Measurements from ENCODE around the gene TMEM253.

Gene TMEM253

DNA sequence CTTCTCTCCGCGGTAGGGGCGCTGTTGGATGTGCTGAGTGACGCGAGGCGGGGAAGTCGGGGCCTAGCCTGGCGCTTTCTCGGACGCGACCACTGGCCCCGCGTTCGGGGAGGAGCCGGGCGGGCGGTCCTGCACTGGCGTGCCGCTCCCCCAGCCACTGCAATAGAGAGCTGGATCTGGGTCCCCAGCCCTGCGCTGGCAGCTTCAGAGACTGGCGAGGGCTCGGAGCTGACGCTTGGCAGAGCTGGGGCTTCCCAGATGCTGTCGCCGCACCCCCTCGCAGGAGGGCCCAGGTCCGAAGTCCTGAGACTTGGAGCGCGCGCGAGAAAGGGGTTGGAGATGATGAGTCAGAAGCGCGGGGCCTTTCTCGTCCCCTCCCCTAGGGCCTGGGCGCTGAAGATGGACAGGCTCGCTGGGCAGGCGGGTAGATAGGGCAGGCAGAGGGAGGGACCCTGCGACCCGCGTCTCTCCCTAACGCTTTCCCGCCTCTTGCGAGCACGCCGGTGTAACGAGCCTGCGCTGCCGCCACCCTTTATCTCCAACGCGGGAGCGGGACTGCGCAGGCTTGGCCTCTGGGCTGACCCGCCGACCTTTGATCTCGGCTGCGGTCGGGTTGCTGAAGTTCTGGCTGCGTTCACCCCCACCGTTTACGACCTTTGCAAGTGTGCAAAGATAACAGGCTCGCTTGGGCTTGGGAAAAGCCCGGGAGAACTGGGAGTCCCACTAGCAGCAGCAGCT lies 3.0 kb downstream of the TMEM253 start:
- peak; percentile 84 to 92 for DNase-seq (ENCODE audit: extremely low read depth in 1 of 2, low read depth in 1 of 2)

- DNase-seq (ENCODE audit: extremely low read depth in 1 of 2, low read depth in 1 of 2): peak in 1 of 2 donors; percentile 49
These were observed 3.7 kb downstream of the TMEM253 start for GRCh38 chr14:21104448-21105060.

DNA sequence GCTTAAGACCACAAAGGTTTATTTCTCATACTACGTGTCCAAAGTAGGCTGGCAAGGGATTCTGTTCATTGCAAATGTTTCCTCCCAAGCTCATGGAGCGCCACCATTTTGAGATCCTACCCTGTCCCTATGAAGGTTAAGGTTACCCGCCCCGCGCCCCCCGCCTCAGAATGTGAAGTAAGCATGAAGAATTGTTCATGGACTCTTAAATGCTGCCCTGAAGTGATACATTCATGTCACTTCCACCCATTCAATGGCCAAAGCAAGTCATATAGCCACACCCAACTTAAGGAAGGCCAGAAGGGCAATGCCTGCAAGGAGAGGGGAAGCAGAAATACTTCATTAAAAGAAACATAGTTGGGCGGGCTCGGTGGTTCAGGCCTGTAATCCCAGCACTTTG lies 4.2 kb downstream of the TMEM253 start:
- DNase-seq (ENCODE audit: extremely low read depth in 1 of 2, low read depth in 1 of 2): no peak

DNA sequence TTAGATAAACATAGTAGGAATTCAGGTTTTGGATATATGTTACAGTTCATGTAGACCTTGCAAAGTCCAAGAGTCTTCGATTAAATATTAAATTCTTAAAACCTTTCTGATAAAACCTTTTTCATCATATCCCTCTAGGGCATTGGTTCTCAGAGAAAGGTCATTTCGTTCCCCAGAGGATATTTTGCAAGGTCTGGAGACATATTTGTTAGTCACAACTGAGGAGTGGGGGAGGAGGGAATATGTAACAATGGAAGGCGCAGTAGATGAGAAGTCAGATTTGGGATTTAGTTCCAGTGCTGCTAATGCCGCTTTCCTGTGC lies 5.3 kb downstream of the TMEM253 start:
- no peak for DNase-seq (ENCODE audit: extremely low read depth in 1 of 2, low read depth in 1 of 2)

DNA sequence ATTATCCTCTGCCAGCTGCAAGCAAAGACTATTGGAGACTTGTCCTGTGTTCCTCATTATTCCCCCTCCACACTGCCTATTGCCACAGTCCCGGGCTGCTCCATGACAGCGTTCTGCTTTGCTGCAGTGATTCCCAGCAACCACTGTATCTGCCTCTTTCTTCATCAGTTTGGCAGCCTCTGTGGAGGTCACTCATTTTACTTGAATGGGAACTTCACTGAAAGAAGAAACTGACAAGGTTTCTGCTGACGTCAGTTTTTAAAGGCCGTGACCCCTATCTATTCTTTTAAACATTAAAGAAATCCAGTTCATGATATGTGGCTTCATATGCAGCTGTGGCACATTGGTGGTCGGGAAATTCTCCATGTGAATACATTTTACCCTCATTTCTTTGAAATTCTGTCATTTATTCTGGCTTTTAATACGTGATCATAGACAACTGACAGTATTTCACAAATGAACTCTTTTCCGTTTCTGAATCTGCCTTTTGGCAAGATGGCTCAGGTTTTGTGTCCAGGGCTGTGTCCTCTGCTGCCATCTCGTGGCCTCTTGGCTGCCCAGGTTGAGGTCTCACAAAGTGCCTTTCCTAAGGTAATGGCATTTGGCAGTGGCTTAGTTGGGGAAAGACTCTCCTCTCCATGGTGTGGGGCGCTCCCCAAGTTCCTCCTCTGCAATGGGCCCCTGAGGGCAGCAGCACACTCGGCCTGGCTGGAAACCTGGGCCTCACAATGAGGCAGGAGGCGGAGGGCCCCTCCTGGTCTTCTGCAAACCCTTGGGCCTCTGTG lies 5.8 kb downstream of the TMEM253 start:
- peak; percentile 58 to 59 for DNase-seq (ENCODE audit: extremely low read depth in 1 of 2, low read depth in 1 of 2)

GRCh38 chr14:21107283-21107800 lies 6.5 kb downstream of the TMEM253 start:
- DNase-seq (ENCODE audit: extremely low read depth in 1 of 2, low read depth in 1 of 2): no peak

DNA sequence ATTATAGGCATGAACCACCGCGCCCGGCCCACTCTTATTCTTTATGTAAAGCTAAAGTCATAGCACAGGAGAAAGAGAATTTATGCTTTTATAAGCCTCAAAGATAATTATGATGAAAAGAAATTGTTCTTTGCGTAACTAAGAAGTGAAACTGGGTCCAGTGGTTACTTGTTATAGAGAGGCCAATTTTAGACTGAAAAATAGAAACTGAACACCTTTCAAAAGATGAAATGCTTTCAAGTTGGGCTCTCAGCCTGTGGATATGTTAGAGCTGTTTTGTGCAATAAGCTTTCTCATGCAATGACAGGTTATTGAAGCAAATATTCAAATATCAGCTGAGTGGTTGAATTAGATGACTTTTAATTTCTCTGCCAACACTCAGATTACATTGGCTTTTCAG lies 7.9 kb downstream of the TMEM253 start:
- DNase-seq (ENCODE audit: extremely low read depth in 1 of 2, low read depth in 1 of 2): no peak

DNA sequence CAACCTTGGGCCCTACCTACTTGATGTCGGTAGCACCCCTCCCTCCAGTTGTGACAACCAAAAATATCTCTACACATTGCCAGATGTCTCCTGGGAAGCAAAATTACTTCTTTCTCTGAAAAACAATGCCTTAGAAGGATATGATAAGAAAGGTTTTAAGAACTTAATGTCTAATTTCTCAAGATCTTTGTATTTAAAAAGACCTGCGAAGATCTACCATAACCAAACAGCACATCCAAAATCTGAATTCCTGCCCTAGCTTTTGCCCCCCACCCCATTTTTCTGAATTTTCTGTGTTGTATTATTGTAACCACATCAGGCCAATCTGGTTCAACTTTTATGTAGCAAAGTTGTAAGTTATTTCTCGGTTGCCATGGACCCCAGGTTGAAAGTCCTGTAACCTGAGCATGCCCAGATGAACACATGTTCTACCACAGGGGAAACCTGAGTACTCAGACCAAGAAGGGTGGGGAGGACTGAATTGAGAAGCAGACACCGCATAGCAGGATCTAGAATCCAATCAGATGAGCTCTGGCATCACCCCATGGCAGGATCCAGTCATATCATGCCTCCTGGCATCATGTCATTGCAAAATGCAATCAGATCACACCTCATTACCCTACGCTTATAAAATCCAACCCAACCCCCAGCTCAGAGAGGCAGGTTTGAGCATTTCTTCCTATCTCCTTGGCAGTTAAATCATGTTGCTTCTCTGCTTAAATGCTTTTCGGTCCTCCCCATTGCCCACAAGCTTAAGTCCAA lies 8.7 kb downstream of the TMEM253 start:
- no peak for DNase-seq (ENCODE audit: extremely low read depth in 1 of 2, low read depth in 1 of 2)

DNA sequence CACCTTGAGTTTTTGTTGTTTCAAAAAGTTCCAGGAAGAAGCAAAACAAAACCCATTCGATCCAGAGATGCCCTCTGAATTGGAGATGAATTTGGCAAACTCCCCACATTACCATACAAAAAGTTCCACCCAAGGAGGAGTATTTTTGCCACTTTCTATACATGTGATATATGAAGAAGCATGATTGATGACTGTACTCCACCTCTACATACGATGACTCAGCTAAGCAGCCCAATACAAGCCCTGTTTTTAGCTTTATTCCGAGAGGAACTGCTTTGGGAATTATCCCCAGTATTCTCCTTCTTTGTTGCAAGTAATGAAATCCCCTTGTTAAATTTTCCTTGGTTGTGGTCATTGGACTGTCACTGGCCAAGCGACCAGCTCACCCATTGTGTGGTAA lies 11.4 kb downstream of the TMEM253 start:
- DNase-seq (ENCODE audit: extremely low read depth in 1 of 2, low read depth in 1 of 2): no peak

GRCh38 chr14:21113369-21113768 lies 12.5 kb downstream of the TMEM253 start:
- DNase-seq (ENCODE audit: extremely low read depth in 1 of 2, low read depth in 1 of 2): no peak

DNA sequence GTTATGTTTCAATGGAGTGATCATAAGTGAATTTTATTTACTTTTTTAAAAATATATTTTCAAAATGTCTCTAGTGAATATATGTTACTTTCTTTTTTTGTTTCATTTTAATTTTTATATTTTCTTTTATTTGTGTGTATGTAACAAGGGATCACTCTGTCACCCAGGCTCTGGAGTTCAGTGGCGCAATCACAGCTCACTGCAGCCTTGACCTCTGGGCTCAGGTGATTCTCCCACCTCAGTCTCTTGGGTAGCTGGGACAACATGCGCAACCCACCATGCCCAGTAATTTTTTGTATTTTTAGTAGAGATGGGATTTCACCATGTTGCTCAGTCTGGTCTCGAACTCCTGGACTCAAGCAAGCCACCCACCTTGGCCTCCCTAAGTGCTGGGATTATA lies 18.1 kb downstream of the TMEM253 start:
- no peak for DNase-seq (ENCODE audit: extremely low read depth in 1 of 2, low read depth in 1 of 2)

- no peak for DNase-seq (ENCODE audit: extremely low read depth in 1 of 2, low read depth in 1 of 2)
These were observed 19.8 kb downstream of the TMEM253 start for GRCh38 chr14:21120686-21121085.

DNA sequence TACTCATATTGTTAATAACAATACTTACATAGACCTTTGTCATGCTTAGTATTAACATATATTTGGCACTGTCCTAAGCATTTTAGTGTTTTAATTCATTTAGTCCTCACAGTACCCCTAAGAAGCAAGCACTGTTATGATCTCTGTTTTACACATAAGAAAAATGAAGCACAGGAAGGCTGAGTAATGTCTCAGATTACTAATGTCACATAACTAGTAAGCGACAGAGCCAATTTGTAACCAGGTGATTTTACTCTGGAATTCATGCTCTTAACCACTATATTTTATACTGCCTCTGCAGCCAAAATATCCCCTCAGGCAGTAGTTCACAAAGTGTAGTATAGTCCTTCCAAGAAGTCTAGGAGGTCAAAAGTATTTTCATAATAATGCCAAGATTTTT lies 20.3 kb downstream of the TMEM253 start:
- DNase-seq (ENCODE audit: extremely low read depth in 1 of 2, low read depth in 1 of 2): no peak

GRCh38 chr14:21123429-21123828 lies 22.6 kb downstream of the TMEM253 start:
- DNase-seq (ENCODE audit: extremely low read depth in 1 of 2, low read depth in 1 of 2): no peak

- DNase-seq (ENCODE audit: extremely low read depth in 1 of 2, low read depth in 1 of 2): no peak
These were observed 33.0 kb downstream of the TMEM253 start for GRCh38 chr14:21133901-21134300.

DNA sequence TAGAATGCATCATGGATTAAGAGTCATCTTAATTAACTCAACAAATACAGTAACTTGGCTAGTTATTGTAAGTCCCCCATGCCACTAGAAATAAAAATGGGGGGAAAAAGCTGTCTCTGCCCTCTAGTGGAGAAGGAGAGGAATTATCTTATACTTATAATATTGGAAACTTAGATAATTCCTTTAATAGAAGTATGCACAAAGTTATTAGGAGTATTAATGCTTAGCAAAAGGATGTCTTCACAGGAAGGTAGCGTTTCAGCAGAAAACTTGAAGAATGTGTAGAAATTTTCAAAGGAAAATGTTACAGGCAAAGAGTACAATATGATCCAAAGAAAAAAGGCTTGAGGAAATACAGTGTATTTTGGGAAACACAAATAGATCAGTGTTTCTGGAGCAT lies 35.2 kb downstream of the TMEM253 start:
- DNase-seq (ENCODE audit: extremely low read depth in 1 of 2, low read depth in 1 of 2): no peak

GRCh38 chr14:21142357-21142756 lies 41.5 kb downstream of the TMEM253 start:
- no peak for DNase-seq (ENCODE audit: extremely low read depth in 1 of 2, low read depth in 1 of 2)

DNA sequence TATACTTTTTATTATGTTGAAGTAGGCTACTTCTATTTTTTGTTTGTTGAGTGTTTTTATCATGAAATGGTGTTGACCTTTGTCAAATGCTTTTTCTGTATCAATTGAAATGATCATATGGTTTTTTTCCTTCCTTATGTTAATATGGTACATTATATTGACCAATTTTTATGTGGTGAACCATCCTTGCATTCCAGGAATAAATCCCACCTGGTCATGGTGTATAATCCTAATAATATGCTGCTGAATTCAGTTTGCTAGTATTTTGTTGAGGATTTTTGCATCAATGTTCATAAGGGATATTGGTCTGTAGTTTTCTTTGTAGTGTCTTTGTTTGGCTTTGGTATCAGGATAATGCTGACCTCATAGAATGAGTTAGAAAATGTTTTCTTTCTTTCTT lies 44.6 kb downstream of the TMEM253 start:
- no peak for DNase-seq (ENCODE audit: extremely low read depth in 1 of 2, low read depth in 1 of 2)

GRCh38 chr14:21149641-21150367 lies 48.9 kb downstream of the TMEM253 start:
- no peak for DNase-seq (ENCODE audit: extremely low read depth in 1 of 2, low read depth in 1 of 2)
